Fibroblast of skin of back (primary cell): Measurements from ENCODE around the gene EFCAB3. TPM values are rescaled to one million over a fixed set of nuclear protein-coding genes. Genes with fewer than 3 reads are reported as not detected.
"Not testable (repeated sequence)": the region's sequence is repeated elsewhere in the genome, so short reads cannot be mapped to it uniquely, and the experiment has no call there.

Source experiments
- DNase-seq: peaks from one replicate; pipeline ENCODE4 v3.0.0-alpha.2; 2013
- polyA plus RNA-seq, 2 experiments: library from polyadenylated mRNA; unstranded; fragments of 120-200 nt; gene quantifications; one replicate each; pipeline ENCODE4 v1.2.1, GENCODE V29; 2013; ENCODE audit not compliant: insufficient read length in 2 of 2

The EFCAB3 gene
- 0.14 TPM for polyA plus RNA-seq (2013, experiment 1 of 2; ENCODE audit: insufficient read length)
- not detected for polyA plus RNA-seq (2013, experiment 2 of 2; ENCODE audit: insufficient read length)

- no peak for DNase-seq
These were observed at the start of gene EFCAB3 for GRCh38 chr17:62380253-62380652. Gene EFCAB3 (plus strand): TSS chr17:62380553. CDS start chr17:62382980, 2,427 bp downstream.

GRCh38 chr17:62336527-62336926 is 43.8 kb upstream of the EFCAB3 start:
- DNase-seq, result no peak

GRCh38 chr17:62343764-62344270 is 36.5 kb upstream of the EFCAB3 start:
- DNase-seq, result no peak

GRCh38 chr17:62351176-62351575 is 29.2 kb upstream of the EFCAB3 start:
- DNase-seq, result no peak

- no peak for DNase-seq
These were observed 14.2 kb upstream of the EFCAB3 start for GRCh38 chr17:62366191-62366590.

GRCh38 chr17:62381561-62381960 is 1.2 kb downstream of the EFCAB3 start:
- no peak for DNase-seq

GRCh38 chr17:62388856-62389255 is 8.5 kb downstream of the EFCAB3 start:
- DNase-seq, result no peak

GRCh38 chr17:62392908-62393307 is 12.6 kb downstream of the EFCAB3 start:
- DNase-seq, result no peak

GRCh38 chr17:62398891-62399290 is 18.5 kb downstream of the EFCAB3 start:
- no peak for DNase-seq

GRCh38 chr17:62405451-62405850 is 25.1 kb downstream of the EFCAB3 start:
- peak; percentile 6 for DNase-seq

GRCh38 chr17:62413090-62413489 is 32.7 kb downstream of the EFCAB3 start:
- DNase-seq, result not testable (repeated sequence)

GRCh38 chr17:62423647-62424461 is 43.5 kb downstream of the EFCAB3 start, which contains the start of gene METTL2A:
Gene METTL2A (plus strand): TSS chr17:62423897. CDS start chr17:62423903, 6 bp downstream.
- peak; percentile 86 for DNase-seq

GRCh38 chr17:62426214-62426613 is 45.9 kb downstream of the EFCAB3 start:
- DNase-seq, result not testable (repeated sequence)

- not testable (repeated sequence) for DNase-seq
These were observed 54.9 kb downstream of the EFCAB3 start for GRCh38 chr17:62435251-62435650.

- DNase-seq, result not testable (repeated sequence)
These were observed 60.8 kb downstream of the EFCAB3 start for GRCh38 chr17:62441181-62441580.

GRCh38 chr17:62444063-62444462 is 63.7 kb downstream of the EFCAB3 start:
- no peak for DNase-seq

- not testable (repeated sequence) for DNase-seq
These were observed 65.4 kb downstream of the EFCAB3 start for GRCh38 chr17:62445791-62446190.

- not testable (repeated sequence) for DNase-seq
These were observed 71.8 kb downstream of the EFCAB3 start for GRCh38 chr17:62452195-62452594.

- DNase-seq, result not testable (repeated sequence)
These were observed 72.7 kb downstream of the EFCAB3 start for GRCh38 chr17:62453041-62453440.

GRCh38 chr17:62453656-62454055 is 73.3 kb downstream of the EFCAB3 start:
- DNase-seq, result not testable (repeated sequence)

- DNase-seq, result not testable (repeated sequence)
These were observed 73.8 kb downstream of the EFCAB3 start for GRCh38 chr17:62454111-62454510.

- DNase-seq, result no peak
These were observed 75.7 kb downstream of the EFCAB3 start for GRCh38 chr17:62456016-62456415.

GRCh38 chr17:62458483-62458882 is 78.1 kb downstream of the EFCAB3 start:
- not testable (repeated sequence) for DNase-seq

- DNase-seq, result not testable (repeated sequence)
These were observed 84.1 kb downstream of the EFCAB3 start for GRCh38 chr17:62464422-62464821.
